ENCODE results near the gene LRMDA. TPM values are rescaled to one million over a fixed set of nuclear protein-coding genes. Genes with fewer than 3 reads are reported as not detected.
A peak's percentile ranks its signal among the peaks of the same experiment; 100 is the strongest.
"Not testable (repeated sequence)": the region's sequence is repeated elsewhere in the genome, so short reads cannot be mapped to it uniquely, and the experiment has no call there.

LRMDA gene
- total RNA-seq, 1 donor from 2014 or later: 17.3 TPM

- DNase-seq (ENCODE audit: low read depth in 2 of 2): no peak
These were observed 305.6 kb downstream of the LRMDA start for GRCh38 chr10:75736889-75737579.

DNA sequence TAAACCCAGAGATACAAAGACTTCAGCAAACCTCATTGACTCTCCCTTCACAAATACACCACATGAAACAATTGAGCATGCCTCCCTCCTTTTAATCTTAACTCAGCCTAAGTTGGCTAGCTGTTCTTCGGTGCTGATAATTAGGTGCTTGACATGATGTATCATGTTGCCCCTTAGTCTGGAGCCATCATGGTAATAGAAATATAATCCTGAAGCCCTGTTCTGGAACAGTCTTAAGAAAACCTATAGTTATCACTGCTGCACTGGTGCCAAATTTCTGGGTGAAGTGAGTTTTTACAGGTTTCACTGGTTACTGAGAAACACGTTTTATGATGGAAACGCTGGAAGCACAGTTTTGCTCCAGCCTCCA is 306.1 kb downstream of the LRMDA start:
- DNase-seq (ENCODE audit: low read depth in 2 of 2): no peak

DNA sequence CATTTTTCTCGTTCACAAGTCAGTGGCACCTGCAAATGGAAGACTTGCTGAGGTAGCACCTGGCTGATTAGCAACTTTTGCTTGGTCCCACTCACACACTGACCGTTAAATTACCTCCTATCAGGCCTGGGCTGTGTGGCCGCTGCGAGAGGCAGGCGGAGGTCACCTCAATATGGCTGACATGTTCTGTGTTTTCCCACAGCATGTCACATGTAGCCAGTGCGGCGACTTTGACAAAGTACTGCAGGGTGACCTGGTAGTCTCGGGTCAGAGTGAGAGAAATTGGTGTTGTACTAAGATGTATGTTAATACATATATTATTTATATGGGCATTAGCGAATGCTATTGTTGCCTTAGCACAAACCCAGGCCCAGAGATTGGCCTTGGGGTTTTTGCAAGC is 307.5 kb downstream of the LRMDA start:
- no peak for DNase-seq (ENCODE audit: low read depth in 2 of 2)

- DNase-seq (ENCODE audit: low read depth in 2 of 2): no peak
These were observed 308.2 kb downstream of the LRMDA start for GRCh38 chr10:75739414-75740143.

DNA sequence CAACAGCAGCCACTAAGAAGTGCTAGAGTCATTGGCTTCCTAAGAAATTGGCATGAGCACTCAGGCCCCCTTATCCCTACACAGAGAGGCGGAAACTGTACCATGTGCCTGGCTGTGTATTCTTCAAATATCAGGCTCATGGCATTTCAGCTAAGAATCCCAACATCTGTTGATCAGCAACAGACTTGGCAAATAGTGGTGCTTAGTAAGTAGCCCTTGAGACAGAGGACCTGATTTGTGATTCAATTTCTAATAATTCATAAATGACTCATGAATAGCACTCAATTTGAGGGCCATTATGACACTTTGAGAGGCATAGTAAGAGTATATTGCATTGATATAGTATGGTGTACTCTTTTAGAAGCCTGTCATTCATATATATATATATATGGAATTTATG is 309.1 kb downstream of the LRMDA start:
- DNase-seq (ENCODE audit: low read depth in 2 of 2): no peak

GRCh38 chr10:75742355-75742754 is 310.9 kb downstream of the LRMDA start:
- DNase-seq (ENCODE audit: low read depth in 2 of 2): no peak

DNA sequence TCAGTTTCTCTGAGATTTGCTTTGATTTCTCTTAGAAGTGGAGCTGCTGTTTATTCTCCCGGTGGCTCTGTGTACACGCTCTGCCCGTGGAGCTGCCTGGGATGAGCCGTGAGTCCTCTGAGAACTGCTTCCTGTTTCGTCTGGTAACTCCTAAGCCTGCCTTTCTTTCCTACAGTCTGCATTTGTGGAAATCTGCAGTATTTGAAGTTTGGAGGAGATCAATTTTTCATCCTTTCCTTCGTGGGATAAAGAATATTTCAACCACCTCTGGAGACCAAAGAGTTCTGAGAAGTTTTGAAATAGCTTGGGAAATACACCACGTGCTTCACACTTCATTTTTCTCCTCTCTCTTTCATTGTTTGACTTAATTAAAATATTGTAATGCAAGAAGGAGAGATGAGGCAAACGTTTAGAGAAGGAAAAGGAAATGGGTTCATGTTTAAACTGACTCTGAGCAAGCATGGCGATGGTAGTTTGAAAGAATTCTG is 311.9 kb downstream of the LRMDA start:
- peak in 1 of 2 donors; percentile 19 for DNase-seq (ENCODE audit: low read depth in 2 of 2)

- DNase-seq (ENCODE audit: low read depth in 2 of 2): no peak
These were observed 312.8 kb downstream of the LRMDA start for GRCh38 chr10:75744261-75744660.

- DNase-seq (ENCODE audit: low read depth in 2 of 2): no peak
These were observed 314.9 kb downstream of the LRMDA start for GRCh38 chr10:75746356-75746755.

DNA sequence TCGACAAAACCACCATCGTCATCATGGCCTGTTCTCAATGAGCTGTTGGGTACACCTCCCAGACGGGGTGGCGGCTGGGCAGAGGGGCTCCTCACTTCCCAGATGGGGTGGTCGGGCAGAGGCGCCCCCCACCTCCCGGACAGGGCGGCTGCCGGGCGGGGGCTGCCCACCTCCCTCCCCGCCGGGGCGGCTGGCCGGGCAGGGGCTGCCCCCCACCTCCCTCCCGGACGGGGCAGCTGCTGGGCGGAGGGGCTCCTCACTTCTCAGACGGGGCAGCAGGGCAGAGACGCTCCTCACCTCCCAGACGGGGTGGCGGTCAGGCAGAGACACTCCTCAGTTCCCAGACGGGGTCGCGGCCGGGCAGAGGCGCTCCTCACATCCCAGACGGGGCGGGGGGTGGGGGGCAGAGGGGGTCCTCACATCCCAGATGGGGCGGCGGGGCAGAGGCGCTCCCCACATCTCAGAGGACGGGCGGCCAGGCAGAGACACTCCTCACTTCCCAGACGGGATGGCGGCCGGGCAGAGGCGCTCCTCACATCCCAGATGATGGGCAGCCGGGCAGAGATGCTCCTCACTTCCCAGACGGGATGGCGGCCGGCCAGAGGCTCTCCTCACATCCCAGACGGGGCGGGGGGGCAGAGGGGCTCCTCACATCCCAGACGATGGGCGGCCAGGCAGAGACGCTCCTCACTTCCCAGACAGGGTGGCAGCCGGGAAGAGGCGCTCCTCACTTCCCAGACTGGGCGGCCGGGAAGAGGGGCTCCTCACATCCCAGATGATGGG is 318.9 kb downstream of the LRMDA start:
- DNase-seq (ENCODE audit: low read depth in 2 of 2): not testable (repeated sequence)

GRCh38 chr10:75751232-75751631 is 319.8 kb downstream of the LRMDA start:
- no peak for DNase-seq (ENCODE audit: low read depth in 2 of 2)

- no peak for DNase-seq (ENCODE audit: low read depth in 2 of 2)
These were observed 322.2 kb downstream of the LRMDA start for GRCh38 chr10:75753621-75754020.

DNA sequence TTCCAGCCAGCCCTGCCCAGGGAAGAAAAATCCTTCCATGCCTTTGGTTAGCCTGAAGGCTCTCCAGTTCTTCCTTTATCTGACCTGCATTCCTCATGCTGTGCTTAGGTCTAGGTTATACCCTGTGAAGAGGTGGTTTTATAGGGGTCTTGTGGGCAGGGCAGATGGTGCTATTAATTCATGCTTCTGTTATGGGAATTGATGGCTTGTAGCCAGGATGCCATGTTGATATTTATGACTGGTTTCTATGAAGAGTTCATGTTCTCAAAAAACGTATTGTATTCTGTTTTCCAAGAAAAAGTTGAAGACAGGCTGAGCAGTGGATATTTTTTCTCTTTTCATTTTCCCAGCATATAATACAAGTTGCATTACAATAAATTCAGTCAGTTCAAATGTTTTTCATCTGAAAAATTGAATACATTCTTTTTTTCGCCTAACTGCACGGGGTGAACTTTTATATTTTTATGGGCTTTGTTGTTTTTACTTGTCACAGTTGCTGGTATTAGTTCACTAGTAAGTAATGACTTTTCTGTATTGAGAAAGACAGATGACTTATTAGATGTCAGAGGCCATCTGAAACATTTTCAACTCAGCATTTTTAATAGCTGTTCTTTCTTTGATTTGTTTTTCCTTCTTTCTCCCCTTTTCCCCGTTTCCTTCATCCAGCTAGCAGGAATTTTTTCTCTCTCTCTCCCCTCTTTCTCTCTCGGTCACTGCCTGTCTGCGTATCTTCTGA is 322.8 kb downstream of the LRMDA start:
- no peak for DNase-seq (ENCODE audit: low read depth in 2 of 2)

DNA sequence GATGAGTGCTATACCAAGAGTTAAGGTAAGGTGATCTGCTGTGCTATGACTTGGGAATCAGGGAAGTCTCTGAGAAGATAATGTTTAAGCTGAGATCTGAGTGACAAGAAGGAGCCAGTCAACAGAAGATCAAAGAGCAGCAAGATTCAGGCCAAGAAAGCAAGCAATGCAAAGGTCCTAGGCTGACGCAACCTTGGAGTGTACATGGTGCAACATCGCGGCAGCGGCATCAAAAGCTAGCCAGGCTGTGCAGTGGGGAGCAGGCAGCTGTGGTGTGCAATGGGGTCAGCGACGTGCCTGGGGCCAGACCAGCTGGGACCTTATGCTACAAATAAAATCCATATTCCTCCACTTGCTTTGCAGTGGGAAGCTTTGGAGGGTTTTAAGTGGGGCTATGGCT is 324.1 kb downstream of the LRMDA start:
- no peak for DNase-seq (ENCODE audit: low read depth in 2 of 2)

- no peak for DNase-seq (ENCODE audit: low read depth in 2 of 2)
These were observed 329.9 kb downstream of the LRMDA start for GRCh38 chr10:75761289-75761688.

GRCh38 chr10:75762431-75762802 is 331.0 kb downstream of the LRMDA start:
- no peak for DNase-seq (ENCODE audit: low read depth in 2 of 2)

DNA sequence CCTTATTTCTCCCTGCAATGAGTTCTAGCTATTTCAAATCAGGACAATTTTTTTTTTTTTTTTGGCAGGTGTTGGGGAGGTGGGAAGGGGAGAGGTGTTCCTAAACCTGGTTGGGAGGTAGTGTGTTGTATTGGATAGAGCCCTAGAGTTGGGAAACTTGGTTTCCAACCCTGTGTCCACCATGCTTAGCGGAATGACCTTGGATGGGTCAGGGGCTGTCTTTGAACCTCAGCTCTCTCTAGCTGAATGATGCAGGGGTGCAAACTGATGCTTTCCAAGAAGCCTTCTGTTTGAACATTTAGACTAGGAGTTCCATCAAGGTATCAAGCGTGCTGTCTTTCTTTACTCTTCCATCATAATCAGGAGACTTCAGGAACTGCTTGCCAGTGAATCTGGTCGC is 332.2 kb downstream of the LRMDA start:
- no peak for DNase-seq (ENCODE audit: low read depth in 2 of 2)

DNA sequence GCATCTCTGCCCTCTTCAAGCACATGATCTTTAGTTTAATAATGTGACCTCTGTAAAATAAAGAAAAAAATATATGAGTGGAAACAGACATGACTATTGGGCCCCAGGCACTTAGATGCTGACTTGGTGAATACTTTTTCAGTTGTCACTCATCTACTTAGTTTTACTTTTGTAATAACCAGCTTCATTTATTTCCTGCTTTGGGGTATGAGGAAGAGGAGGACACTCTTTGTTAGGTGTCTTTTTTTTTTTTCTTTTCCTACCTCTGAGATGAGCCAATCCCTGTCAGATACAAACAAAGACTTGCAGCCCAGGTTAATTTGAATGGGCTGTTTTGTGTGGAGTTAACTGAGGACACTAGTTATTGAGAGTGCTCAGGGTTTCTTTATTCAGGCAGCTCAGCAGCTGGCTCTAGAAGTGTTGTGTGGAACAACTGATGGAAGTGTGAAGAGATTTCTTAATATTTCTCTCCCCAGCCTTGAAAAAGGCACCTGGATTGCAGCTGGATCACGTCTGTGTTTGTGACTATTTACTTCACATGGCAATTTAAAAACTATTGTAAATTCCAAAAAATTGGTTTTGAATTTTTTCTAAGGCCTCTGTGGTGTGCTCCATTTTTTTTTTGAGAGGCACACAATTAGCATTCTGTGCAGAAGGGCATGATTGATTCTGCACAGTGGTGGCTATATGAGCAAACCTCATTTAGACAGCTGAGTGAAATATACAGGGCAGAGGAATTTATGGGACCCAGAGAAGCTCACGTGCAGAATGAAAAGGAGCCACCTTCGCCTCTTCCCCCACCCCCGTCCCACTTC is 333.8 kb downstream of the LRMDA start:
- no peak for DNase-seq (ENCODE audit: low read depth in 2 of 2)

- no peak for DNase-seq (ENCODE audit: low read depth in 2 of 2)
These were observed 334.3 kb downstream of the LRMDA start for GRCh38 chr10:75765789-75766096.

DNA sequence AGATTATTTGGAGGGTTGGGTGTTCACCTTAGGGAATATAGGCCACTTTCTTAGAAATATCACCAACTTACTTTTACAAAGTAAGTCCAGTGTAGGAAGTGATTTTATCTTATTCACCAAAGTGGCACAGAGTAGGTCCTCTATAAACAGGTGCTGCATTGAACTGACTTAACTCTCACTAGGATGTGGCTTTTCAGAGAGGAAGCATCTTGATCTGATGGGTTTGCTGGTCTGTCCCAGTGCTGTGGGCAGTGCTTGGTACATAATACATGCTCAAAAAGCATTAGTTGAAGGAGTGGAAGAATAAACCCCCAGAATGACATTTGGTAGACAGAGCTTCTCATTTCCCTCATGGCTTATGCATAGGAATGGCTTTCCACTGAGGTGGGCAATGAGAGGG is 334.7 kb downstream of the LRMDA start:
- DNase-seq (ENCODE audit: low read depth in 2 of 2): no peak

DNA sequence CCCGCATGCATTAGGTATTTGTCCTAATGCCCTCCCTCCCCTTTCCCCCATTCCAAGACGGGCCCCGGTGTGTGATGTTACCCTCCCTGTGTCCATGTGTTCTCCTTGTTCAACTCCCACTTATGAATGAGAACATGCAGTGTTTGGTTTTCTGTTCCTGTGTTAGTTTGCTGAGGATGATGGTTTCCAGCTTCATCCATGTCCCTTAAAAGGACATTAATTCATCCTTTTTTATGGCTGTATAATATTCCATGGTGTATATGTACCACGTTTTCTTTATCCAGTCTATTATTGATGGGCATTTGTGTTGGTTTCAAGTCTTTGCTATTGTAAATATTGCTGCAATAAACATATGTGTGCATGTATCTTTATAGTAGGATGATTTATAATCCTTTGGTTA is 335.3 kb downstream of the LRMDA start:
- not testable (repeated sequence) for DNase-seq (ENCODE audit: low read depth in 2 of 2)

Data from lung microvascular endothelial cell (primary cell).